Left renal pelvis (tissue), 4 donors: ENCODE measurements around the gene PLXNA4. TPM values are rescaled to one million over a fixed set of nuclear protein-coding genes. Genes with fewer than 3 reads are reported as not detected.

Source experiments
- DNase-seq, 4 donors: peaks; one replicate each; pipeline ENCODE4 v3.0.0-alpha.2; 2013; ENCODE audit warnings: low read depth in 4 of 4, low spot score in 3 of 4
- polyA plus RNA-seq, 4 donors: library from polyadenylated mRNA; unstranded; fragments of 120-200 nt; gene quantifications; one replicate each; pipeline ENCODE4 v1.2.1, GENCODE V29; 2013; ENCODE audit not compliant: insufficient read length in 4 of 4

PLXNA4 gene
- polyA plus RNA-seq, 4 donors, result 3.0 to 15.1 (median 13.8) TPM

DNA sequence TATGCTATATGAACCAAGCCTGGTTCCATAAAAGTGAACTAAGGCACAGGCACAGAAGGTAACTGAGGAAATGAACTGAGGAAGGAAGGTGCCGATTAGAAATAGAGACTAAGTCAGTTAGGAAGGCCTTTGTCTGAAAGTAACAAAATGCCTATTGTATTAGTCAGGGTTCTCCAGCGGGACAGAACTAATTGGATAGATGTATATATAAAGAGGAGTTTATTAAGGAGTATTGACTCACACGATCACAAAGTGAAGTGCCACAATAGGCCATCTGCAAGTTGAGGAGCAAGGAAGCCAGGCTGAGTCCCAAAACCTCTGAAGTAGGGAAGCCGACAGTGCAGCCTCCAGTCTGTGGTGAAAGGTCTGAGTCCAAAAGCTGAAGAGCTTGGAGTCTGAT, 13.9 kb upstream of the PLXNA4 start:
- DNase-seq, result no peak

DNA sequence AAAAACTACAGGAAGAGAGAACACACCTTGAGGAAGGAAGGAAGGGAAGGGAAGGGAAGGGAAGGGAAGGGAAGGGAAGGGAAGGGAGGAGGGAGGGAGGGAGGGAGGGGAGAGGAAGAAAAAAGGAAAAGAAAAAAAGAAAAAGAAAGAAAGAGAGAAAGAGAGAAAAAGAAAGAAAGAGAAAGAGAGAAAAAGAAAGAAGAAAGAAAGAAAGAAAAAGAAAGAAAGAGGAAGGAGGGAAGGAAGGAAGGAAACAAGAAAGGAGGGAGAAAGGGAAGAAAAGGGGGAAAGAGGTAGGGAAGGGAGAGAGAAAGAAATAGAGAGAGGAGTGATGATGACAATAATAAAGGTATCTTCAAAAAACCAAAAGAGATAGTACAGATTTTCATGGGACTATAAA, 12.3 kb upstream of the PLXNA4 start:
- DNase-seq, result no peak

DNA sequence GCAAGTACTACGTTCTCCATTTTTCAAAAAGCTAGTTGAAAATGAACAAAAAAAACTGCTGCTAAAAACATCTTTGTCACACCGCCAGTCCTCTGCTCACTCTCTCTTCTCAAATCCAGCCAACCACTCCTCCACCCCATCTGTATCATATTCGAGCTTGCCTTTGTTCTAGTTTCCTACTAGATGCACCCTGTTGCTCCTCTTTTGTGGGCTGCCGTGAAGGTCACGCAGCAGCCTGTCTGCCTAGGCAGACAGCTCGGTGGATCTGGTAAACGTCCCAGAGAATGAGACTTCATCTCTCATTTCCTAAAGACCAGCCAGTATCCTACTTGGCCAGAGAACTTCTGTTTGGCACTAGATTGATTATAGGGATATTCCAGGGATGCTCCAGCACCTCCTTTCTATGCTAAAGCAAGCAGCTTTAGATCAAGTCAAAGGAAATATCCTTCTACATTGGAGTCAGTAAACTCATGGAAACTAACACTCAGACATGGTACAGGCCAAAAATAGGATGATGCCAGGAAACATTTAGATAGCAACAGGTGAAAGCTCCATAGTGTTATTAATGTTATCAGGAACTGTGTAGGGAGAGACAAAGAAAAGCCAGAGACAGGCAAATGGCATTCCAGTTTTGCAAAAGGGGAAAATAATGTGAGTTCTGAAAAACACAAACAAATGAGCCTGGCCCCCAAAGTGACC, 8.7 kb upstream of the PLXNA4 start:
- no peak for DNase-seq

DNA sequence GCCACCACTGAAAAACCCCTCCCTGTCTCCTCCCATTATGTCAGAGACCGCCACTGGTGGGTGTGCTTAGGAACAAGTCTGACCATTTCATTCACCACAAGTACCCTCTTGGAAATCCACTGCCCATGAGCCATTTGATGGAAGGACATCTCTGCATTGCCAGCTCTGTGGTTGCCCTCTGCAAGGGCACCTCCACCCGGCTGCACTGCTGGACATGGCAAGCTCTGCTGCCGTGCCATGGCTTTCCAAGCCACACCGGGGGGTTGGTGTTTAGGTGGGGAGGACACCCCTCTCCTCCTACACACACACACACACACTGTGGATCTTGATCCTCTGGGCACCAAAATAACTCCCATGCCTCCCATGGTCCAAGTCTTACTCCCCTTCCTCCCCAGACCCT, 5.2 kb upstream of the PLXNA4 start:
- no peak for DNase-seq

DNA sequence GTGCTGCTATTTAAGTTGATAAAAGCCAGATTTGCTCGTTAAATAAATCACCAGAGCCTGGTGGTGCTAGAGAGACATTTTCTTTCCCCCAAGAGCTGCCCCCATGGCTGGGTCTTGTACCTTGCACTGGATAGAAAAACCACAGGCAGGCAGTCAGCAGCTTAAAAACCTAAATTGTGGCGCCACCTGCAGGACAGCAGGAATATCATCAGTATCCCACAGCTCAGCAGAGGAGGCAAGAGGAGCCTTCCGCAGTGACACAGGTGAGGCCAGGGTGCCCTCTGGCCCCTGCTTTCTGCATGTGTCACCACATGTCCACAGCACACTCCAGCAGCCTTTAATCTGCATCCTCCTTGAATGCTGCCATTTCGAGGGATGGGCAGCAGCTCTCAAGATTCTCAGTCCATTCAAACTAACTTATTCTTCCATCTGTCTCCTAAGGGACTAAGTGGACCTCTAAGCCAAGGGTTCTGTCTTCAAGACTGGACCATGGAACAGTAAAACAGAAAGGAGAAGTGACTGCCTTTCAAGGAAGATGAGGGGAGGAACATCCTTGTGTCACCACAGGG, 4.5 kb upstream of the PLXNA4 start:
- DNase-seq, result peak in 2 of 4 donors; percentile 67 to 74

DNA sequence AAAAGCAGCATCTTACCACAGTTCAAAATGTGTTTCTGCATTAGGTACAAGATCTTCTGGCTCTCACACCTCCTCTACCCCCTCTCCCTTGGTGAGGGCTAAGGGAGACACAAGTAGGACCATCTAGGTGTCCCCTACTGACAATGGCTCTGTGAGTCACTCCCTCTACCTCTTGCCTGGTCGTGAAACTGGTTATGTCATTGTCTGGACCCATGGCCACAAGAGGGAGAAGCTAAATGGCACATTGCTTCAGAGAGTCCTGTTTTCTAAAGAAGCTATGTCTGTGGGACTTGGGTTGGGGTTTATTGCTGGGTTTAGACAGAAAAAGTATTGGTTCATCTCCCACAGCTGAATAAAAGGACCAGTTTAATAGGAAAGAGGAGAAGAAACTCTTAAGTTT, 4.0 kb upstream of the PLXNA4 start:
- no peak for DNase-seq

DNA sequence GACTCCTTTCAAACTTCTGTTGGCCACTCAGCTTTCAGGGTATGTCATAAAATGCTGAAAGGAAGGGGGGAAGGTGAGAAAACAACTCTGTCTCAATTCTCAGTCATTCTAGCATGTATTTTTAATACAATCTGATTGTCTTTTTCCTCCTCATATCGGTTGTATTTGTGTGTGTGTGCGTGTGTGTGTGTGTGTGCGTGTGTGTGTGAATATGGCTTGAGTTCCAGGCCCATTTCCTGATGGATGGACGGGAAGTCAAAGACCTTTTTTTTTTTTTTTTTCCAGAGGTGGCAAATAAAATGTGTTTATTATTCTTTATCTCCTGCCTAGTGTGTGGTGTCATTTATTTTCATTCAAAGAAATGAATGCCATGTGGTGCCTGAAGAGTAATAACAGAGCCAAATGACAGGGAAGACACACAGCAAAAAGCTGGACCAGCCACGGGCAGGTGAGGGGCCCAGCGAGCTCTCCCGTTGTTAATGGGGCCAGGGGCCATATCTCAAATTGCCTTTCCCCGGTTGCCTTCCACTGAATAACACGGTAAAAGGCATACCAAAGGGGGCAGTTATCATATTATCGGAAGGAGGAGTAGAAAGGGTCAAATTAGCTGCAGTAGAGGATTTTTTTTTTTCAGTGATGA, 3.1 kb upstream of the PLXNA4 start:
- DNase-seq, result no peak

DNA sequence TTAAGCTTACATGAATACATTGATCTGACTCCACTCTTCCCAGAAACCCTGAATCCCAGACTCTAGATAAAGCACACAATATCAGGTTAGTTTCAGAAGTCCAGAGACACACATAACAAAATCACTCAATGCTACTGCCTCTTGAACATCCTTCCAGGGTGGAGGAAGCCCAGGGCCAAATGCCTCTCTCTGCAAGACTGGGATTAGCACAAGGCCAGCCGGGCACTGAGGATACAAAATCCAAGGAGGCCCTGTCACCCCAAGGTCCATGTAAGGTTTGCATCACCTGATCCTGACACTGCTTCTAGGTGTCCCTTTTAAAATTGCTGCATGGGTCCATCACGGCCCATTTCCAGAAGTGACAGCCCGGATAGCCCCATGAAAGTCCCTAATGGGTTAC, 2.6 kb upstream of the PLXNA4 start:
- DNase-seq, result no peak

DNA sequence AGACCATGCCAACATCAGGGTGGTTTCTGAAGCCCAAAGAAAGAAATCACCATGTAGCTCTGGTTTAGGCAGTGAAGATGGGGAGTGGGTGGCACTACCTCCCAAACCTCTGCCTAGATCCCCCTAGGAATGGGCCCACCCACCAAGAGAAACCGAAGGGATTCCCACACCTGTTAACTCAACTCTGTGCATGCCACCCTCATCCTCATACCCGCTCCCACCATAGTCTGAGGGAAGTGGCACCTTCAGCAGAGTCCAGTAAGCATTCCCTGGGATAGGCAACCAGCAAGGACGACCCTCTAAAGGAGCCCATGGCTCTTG, 1.7 kb upstream of the PLXNA4 start:
- DNase-seq, result no peak

DNA sequence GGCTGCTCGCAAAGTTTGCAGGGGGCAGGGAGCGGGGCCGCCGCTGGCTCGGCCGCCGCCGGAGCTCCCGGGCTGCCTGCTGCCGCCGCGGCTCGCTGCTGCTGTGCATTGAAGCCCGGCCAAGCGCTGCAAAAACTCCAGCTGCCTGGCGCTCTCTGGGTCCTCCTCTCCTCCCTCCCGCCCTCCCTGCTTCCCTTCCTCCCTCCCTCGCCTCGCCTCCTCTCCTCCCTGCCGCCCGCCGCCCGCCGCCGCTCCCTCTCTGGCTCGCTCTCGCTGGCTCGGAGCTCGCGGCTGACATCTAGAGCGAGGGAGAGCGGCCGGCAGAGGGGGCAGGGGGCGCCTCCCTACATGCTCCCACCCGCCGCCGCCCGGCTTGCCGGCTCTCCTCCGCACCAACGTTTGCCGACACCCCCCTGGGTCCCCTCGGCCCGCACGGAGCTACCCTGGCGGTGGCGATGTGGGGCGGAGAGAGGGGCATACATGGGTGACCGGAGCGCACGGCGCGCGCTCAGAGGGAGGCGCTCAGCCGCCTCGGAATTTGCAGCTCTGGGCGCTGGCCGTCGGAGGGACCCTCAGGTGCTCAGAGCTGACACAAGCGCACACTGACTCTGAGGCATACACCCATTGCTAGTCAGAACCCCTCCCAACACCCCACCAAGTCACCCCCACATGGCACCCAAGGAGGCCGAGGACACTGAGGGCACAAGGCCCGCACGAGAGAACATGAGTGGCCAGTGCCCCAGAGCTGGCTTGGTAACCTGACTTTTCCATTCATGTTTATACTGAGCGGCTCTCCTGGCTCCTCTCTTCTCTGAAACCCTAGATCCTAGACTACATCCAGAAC, 1.2 kb upstream of the PLXNA4 start:
- peak in 3 of 4 donors; percentile 72 to 82 (median 72) for DNase-seq

DNA sequence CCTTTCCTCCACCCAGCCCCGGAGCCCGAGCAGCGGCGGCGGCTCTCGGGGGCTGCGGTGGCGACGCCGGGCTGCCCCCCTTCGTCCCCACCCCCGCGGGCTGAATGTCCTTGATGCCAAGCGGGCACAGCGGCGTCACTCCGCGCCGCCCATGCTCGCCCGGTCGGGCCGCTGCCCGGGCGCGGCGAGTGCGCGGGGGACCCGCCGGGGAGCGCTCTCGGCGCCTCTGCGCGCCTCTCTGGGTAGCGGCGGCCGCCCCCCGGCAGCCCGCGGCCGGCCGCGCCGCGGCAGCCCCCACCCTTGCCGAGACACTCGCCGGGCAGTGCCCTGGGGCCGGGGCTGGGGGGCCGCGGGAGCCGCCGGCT, 433 bp upstream of the PLXNA4 start:
- no peak for DNase-seq

DNA sequence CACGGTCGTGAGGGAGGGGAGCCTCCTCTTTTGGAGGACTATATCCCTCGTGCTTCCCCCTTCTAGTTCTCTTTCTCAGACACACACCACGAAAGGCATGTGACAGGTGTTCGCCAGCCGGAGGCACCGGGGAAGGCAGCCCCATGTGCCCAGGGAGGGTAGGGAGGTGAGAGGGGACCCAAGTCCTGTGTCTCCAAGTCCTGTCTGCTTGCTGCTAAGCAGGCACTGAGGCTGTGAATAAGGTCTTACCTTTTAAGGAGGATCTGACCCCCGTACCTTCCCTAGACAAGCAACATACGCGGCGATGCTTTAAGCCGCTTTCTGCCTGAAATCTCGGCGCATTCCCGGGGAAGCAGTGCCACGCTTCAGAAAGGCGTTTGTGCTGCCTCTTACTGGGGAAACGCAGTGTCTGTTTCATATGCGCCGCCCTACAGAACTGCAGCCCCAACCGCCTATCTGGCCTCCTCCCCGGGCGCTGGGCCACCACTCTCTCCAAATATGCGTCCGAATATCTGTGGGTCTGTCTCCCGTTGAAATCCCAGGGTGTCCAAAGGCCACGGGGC, 770 bp downstream of the PLXNA4 start:
- DNase-seq, result no peak

DNA sequence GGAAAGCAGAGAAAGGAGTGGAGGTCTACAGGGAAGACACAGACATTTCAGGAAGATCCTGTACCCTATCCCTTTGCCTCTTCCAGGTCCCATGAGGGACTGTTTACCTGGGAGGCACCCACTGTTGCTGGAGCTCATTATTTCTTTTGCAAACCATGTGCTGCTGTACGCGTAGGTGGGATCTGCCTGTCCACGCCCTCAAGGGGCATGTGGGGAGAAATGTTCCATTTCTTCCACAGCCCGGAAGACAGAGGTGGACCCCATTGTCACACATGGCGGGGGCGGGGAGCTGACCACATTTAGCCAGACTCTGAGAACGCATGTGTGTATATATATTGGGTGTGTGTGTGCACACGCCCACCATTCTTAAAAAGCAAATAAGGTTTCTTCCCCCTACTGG, 2.0 kb downstream of the PLXNA4 start:
- no peak for DNase-seq

DNA sequence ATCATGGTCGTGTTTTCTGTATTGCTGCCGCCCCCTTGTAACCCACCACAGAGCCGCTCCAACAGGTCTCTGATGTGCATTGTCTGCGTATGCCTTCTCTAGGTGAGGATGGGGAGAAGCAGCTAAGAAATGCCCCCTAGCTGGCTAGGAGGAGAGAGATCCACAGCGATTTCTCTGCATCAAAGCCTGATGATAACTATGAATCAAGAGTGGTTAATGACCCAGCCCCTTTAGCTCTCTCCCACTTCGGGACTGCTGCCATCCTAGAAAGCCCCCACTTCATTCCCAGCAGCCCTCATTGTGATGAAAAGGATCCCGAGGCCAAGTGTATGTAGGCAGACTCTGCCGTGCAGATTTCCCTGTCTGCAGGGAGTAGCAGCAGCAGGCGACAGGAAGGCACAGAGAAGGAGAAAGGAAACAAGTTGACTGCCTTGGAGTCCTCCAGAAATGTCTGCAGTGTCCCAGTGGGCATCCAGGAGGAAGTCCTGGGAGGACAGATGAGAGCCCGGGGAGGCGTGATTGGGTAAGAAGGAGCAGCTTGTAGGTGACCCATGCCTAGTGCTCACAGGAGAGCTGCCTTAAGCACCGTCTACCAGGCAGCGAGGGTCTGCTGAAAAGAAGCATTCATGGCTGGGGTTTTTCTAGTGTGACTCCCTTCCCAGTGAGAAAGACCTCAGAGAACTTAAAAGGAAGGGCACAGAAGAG, 2.9 kb downstream of the PLXNA4 start:
- DNase-seq, result no peak

DNA sequence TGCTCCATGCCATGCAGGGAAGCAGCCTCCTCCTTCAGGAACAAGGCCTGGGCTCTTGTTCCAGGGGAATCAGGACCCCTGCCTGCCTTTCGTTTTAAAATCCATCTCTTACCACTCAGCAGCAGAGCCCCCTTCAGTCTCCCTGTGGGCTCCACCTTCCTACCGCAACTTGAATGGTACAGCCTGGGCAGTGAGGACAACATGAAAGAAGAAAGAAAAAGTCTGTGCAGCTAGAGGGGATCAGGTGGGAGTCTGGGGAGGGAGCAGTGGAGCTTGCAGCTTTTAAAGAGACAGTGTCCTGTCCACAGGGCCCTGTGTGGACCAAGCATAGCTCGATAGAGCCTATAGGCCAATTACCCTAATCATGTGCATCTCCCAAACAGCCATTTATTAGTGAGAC, 3.7 kb downstream of the PLXNA4 start:
- DNase-seq, result no peak

DNA sequence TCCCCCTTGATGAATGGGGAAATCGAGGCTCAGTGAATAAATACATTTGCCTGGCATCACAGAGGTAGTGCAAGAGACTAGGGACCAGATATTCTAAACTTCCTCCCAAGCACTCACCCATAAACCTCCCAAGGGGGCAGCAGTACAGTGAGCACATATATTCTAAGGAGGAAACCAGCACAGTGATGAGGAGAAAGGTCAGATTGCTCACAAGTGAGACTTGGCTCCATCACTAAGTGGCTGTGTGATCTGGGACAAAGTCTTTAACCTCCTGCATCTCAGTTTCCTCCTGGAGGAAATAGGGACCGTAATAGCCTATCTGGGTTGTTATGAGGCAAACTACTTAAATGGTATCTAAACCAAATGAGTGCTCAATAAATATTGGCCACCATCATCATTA, 4.3 kb downstream of the PLXNA4 start:
- DNase-seq, result no peak

DNA sequence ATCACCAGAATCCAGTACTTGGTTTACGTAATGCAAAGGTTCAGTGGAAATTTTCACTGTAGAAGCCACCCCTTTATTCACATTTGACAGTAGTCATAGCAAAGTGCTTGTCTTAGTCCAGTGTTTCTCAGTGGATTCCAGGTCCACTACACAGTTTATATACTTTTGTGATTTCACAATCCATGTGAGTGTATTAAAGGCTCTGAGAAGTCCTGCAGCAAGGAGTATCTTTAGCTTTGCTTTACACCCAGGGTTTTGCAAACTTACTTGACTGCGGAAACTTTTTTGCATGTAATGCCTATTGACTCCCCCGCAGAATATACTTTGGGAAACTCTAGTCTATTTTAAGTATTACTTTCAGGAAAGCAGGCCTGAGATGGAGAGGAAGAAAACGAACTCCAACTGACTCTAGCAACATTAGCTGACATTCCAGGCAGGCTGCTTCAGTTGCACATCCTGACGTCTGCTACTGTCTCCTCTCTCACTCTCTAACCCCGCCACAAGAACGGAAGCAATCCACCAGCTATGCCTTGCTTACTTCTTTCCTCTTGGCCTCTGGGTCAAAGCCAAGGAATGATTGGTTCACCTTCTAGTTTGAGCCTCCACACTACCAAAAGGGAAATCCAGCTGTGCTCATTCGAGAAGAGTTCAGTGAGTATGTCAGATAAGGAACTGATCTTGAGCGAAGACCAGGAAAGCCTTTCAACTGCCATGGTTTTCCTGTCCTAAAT, 6.2 kb downstream of the PLXNA4 start:
- DNase-seq, result no peak

DNA sequence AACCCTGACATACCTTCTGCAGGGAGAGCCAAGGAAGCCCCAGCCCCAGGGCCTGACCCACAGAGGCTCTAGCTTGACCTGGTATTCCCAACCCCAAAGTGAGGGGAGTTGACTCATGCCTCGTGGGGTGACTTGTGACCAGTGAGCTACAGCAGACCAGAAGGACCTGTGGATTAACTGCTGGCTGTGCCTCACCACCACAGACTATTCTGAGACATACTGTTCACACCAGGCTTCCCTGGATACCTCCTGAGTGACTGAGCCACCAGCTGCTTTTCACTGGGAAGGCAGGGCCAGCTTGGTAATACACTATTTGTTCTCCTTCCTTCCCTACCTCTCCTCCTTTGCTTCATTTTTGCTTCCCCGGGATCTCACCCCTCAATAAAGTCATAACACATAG, 7.3 kb downstream of the PLXNA4 start:
- no peak for DNase-seq

DNA sequence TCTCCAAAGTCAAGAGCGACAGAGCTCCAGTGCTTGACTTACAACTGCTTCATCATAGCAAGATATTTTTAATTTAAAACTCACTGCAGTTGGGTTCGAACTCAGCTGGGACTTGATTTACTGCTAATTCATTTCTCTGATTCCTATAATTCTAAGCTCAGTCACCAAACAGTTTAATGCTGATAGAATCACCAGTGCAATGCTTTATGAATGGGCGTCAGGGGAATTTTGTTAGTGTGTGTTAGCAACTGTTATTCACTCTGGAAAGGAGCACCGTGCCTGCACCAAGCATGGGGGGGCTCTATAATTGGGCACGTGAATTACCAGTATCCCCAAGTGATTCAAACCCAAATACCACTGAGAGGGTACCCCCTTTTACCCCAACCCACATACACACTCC, 10.4 kb downstream of the PLXNA4 start:
- DNase-seq, result no peak

DNA sequence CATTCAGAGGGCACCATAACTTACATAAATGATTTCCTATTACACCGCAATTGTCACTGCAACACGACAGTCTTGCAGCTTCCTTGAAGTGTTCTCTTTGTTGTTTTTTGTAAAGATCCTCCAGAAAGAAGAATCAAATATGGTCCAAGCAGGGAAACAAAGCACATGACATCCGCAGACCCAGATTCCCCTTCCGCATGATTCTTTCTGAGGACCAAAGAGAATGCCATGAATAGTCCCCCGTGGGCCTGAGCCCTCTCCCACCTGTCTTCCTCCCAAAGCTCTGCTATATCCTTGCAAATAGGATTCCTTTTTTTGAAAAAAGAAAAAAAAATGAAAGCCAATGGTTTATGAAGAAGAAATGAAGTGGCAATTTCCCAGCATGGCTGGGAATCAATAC, 10.8 kb downstream of the PLXNA4 start:
- no peak for DNase-seq
